ENCODE results near the gene ACVR1C.

- TF ChIP-seq CTCF (IDR thresholded peaks at IDR 0.05) (no peak), POLR2A (IDR thresholded peaks at IDR 0.05) (no peak)
These were observed 54.5 kb downstream of the ACVR1C start for GRCh38 chr2:157574165-157574564.

Data from right lobe of liver (tissue), 4 donors.